ENCODE measurements around the gene AVPR2. TPM values are rescaled to one million over a fixed set of nuclear protein-coding genes. Genes with fewer than 3 reads are reported as not detected.

The AVPR2 gene
- total and polyA plus RNA-seq, 9 of the 15 experiments (the other 6 are each of a cell fraction or from before 2014, with no cell fraction given): not detected

DNA sequence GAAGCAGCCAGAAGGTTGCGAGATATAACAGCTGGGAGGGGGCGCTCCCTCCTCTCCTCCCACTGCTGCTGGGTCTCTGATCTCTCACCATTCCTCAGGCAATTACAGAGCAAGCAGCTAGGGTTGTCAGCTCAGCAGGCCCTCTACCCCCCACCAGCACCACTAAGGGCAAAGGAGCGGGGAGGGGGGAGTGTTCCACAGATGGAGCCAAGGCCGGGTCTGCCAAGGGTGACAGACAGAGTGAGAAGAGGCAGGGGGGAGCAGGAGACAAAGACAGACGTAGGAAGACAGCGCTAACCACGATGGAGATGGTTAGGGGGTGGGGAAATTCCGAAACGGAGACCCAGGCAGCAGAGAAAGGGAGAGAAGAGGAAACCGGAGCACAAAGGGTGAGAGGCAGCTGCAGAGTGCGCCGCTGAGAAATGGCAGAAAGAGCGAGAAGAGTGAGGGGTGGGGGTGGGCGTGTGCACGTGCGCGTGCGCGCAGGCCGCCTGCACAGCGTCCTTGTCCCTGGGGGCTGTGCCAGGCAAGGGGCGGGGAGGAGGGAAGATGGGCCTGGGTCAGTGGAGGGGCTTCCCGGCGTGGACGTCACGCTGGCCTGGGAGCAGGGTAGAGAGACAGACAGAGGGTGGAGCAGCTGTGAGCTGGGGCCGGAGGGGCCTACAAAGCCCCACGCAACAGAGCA, 25.4 kb upstream of the AVPR2 start:
- intact Hi-C loops (cut with micrococcal nuclease): no loop called here
- no peak for ATAC-seq

More for the DNA sequence above, 25.4 kb upstream of the AVPR2 start:
- WGBS (ENCODE audit: insufficient coverage, low coverage, missing lambda C conversion rate): 9% methylated on average over 13 of the region's 28 CpGs
- CTCF ChIA-PET (ENCODE audit: low intra/inter-chr PET ratio): no interaction called here
- no peak overlapping the region for H3K27ac ChIP-seq (ENCODE audit: extremely low read depth, low read depth, low read length)
- no TSS peak for BruUV-seq (replicated peaks)
- H3K9ac ChIP-seq (ENCODE audit: insufficient read depth in 1 of 2, low read depth in 2 of 2, low read length in 2 of 2): no peak overlapping the region
- H3K4me3 ChIP-seq: no peak overlapping the region
- H4K20me1 ChIP-seq (replicated peaks; ENCODE audit: control insufficient read depth, insufficient read depth, low read length): 0 out of 2 replicates have a peak, but pooled peaks cover 8% of the 10 kb centered on the region
- in situ Hi-C loops (cut with MboI): no loop called here
- no peak overlapping the region for H3K4me2 ChIP-seq (ENCODE audit: insufficient read depth, low read length)
- H2AFZ ChIP-seq (ENCODE audit: low read depth, low read length): no peak overlapping the region
- POLR2A ChIA-PET: no interaction called here
- peaks cover 0 to 34% of the 10 kb centered on the region in 2 experiments; a peak in 2 of 5 replicates for H3K27me3 ChIP-seq (ENCODE audit: control insufficient read depth in 2 of 2, insufficient read depth in 2 of 2, low read length in 2 of 2)
- DNase-seq (ENCODE audit: extremely low read depth in 1 of 4, low spot score in 3 of 4): no peak
- no peaks in the 10 kb centered on the region for H3K36me3 ChIP-seq (ENCODE audit: control insufficient read depth, insufficient read depth, low read length)
- H3K4me1 ChIP-seq (replicated peaks in 1 of 2; ENCODE audit: control insufficient read depth in 2 of 2, insufficient read depth in 2 of 2, low read length in 2 of 2): peaks cover 0 to 38% of the 10 kb centered on the region in 2 experiments; a peak in 3 of 5 replicates
- H3K9me1 ChIP-seq (ENCODE audit: control insufficient read depth, insufficient read depth, low read length): no peaks in the 10 kb centered on the region
- no peaks in the 10 kb centered on the region for H3K9me3 ChIP-seq (replicated peaks; ENCODE audit: control insufficient read depth, insufficient read depth, low read depth, low read length)
- TF ChIP-seq TRIM25 (IDR thresholded peaks at IDR 0.05; ENCODE audit: borderline replicate concordance) (no peak), DIDO1 (tag; IDR thresholded peaks at IDR 0.05; ENCODE audit: low read depth) (no peak), ZEB2 (IDR thresholded peaks at IDR 0.05) (no peak), HNRNPK (IDR thresholded peaks at IDR 0.05; ENCODE audit: low read depth, low read length, poor library complexity, severe bottlenecking) (no peak), BRD9 (IDR thresholded peaks at IDR 0.05; ENCODE audit: low read depth, partially characterized antibody) (no peak), ZBTB1 (CRISPR knock-in tag; IDR thresholded peaks at IDR 0.05; ENCODE audit: borderline replicate concordance, low read depth) (no peak), ZNF699 (CRISPR knock-in tag; IDR thresholded peaks at IDR 0.05; ENCODE audit: insufficient replicate concordance) (no peak), ZNF224 (CRISPR knock-in tag; IDR thresholded peaks at IDR 0.05) (no peak), ZBTB8A (IDR thresholded peaks at IDR 0.05; ENCODE audit: partially characterized antibody) (no peak), ZFP36 (IDR thresholded peaks at IDR 0.05; ENCODE audit: low read depth, low read length, partially characterized antibody) (no peak), PURB (CRISPR knock-in tag; IDR thresholded peaks at IDR 0.05; ENCODE audit: low read depth) (no peak)
- TF ChIP-seq, protein P1, sequence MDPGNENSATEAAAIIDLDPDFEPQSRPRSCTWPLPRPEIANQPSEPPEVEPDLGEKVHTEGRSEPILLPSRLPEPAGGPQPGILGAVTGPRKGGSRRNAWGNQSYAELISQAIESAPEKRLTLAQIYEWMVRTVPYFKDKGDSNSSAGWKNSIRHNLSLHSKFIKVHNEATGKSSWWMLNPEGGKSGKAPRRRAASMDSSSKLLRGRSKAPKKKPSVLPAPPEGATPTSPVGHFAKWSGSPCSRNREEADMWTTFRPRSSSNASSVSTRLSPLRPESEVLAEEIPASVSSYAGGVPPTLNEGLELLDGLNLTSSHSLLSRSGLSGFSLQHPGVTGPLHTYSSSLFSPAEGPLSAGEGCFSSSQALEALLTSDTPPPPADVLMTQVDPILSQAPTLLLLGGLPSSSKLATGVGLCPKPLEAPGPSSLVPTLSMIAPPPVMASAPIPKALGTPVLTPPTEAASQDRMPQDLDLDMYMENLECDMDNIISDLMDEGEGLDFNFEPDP (CRISPR knock-in tag; IDR thresholded peaks at IDR 0.05): no peak
- TF ChIP-seq, protein P2, sequence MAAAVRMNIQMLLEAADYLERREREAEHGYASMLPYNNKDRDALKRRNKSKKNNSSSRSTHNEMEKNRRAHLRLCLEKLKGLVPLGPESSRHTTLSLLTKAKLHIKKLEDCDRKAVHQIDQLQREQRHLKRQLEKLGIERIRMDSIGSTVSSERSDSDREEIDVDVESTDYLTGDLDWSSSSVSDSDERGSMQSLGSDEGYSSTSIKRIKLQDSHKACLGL (CRISPR knock-in tag; IDR thresholded peaks at IDR 0.05; ENCODE audit: borderline replicate concordance, poor library complexity, severe bottlenecking): no peak
- H3K79me2 ChIP-seq (ENCODE audit: control insufficient read depth, insufficient read depth, low read length): no peaks in the 10 kb centered on the region
- no peak for FAIRE-seq

Measured in K562 (cell line).